IMR-90 (cell line): ENCODE results near the gene ROR2. TPM values are rescaled to one million over a fixed set of nuclear protein-coding genes. Genes with fewer than 3 reads are reported as not detected.

ENCODE experiments used
- ATAC-seq: fragments of 200-7000 bp; cut with Tn5 transposase; 2 replicates; pipeline ENCODE4 v1.9.1; 2020; ENCODE audit warnings: low read depth, mild to moderate bottlenecking, moderate library complexity
- BruUV-seq: library from RNA; stranded (reverse); fragments of 400-500 nt; replicated peaks from 2 replicates; lab custom pipeline; 2021; lab: Mats Ljungman, UMichigan
- CTCF ChIA-PET: fragments of 300-600 bp; formaldehyde crosslinking; extraction: SDS; loops from one replicate; lab custom pipeline; 2021; ENCODE audit warnings: antibody characterized with exemption; lab: Yijun Ruan, JAX
- POLR2A ChIA-PET: fragments of 300-600 bp; sonication (Branson Sonifier 250); formaldehyde crosslinking; loops from one replicate; lab custom pipeline; 2022; ENCODE audit warnings: antibody characterized with exemption; ENCODE audit not compliant: unreplicated experiment; lab: Charles Lee
- DNase-seq: peaks from one replicate; pipeline ENCODE4 v3.0.0; 2013
- H2AFZ ChIP-seq: replicated peaks from 2 replicates; pipeline ENCODE3; 2013; ENCODE audit warnings: low read length, mild to moderate bottlenecking; ENCODE audit not compliant: poor library complexity
- H2AK5ac ChIP-seq: 2 replicates; pipeline ENCODE4 v1.6.1; 2013; ENCODE audit warnings: low read depth, low read length, inconsistent platforms
- H2AK9ac ChIP-seq: replicated peaks from 2 replicates; pipeline ENCODE3; 2013; ENCODE audit warnings: mild to moderate bottlenecking, low read depth, low read length, moderate library complexity; ENCODE audit not compliant: poor library complexity
- H2BK120ac ChIP-seq: 2 replicates; pipeline ENCODE4 v1.6.1; 2013; ENCODE audit warnings: low read depth, low read length, inconsistent platforms
- H2BK15ac ChIP-seq: 3 replicates; pipeline ENCODE4 v1.6.1; 2013; ENCODE audit warnings: low read depth, low read length, inconsistent platforms
- H2BK20ac ChIP-seq: 2 replicates; pipeline ENCODE4 v1.6.1; 2013; ENCODE audit warnings: low read depth, mild to moderate bottlenecking, inconsistent platforms, low read length, moderate library complexity
- H2BK5ac ChIP-seq: 2 replicates; pipeline ENCODE4 v1.6.1; 2013; ENCODE audit warnings: mild to moderate bottlenecking, low read depth, low read length, inconsistent platforms; ENCODE audit not compliant: poor library complexity, severe bottlenecking
- H3K14ac ChIP-seq: replicated peaks from 2 replicates; pipeline ENCODE4 v1.6.1; 2013; ENCODE audit warnings: low read depth, low read length, inconsistent platforms
- H3K18ac ChIP-seq: 2 replicates; pipeline ENCODE4 v1.6.1; 2013; ENCODE audit warnings: low read depth, low read length, control low read depth
- H3K23ac ChIP-seq: 2 replicates; pipeline ENCODE4 v1.6.1; 2013; ENCODE audit warnings: low read depth, low read length, inconsistent platforms
- H3K27ac ChIP-seq: 2 replicates; pipeline ENCODE4 v1.5.1; 2013; ENCODE audit warnings: mild to moderate bottlenecking, control low read depth, low read length; ENCODE audit not compliant: insufficient read depth
- H3K27me3 ChIP-seq: 2 replicates; pipeline ENCODE4 v1.6.1; 2013; ENCODE audit warnings: low read length; ENCODE audit not compliant: control insufficient read depth, insufficient read depth
- H3K36me3 ChIP-seq: 2 replicates; pipeline ENCODE4 v1.6.1; 2013; ENCODE audit warnings: low read length, mixed read lengths; ENCODE audit not compliant: control insufficient read depth, insufficient read depth
- H3K4ac ChIP-seq: 2 replicates; pipeline ENCODE4 v1.6.1; 2013; ENCODE audit warnings: low read depth, low read length, inconsistent platforms
- H3K4me1 ChIP-seq: 2 replicates; pipeline ENCODE4 v1.6.1; 2013; ENCODE audit warnings: low read length, mixed read lengths; ENCODE audit not compliant: control insufficient read depth, insufficient read depth
- H3K4me2 ChIP-seq: 2 replicates; pipeline ENCODE4 v1.6.1; 2013; ENCODE audit warnings: low read depth, mild to moderate bottlenecking, control low read depth, low read length, moderate library complexity
- H3K4me3 ChIP-seq: 2 replicates; pipeline ENCODE4 v1.5.1; 2013; ENCODE audit warnings: low read depth, mild to moderate bottlenecking, control low read depth, low read length, moderate library complexity; ENCODE audit not compliant: insufficient read depth
- H3K56ac ChIP-seq: 2 replicates; pipeline ENCODE4 v1.6.1; 2013; ENCODE audit warnings: low read length, inconsistent platforms; ENCODE audit not compliant: insufficient read depth; ENCODE audit errors: extremely low read depth
- H3K79me1 ChIP-seq, 2 experiments: 2 replicates each; pipeline ENCODE4 v1.6.1; 2013; ENCODE audit warnings: low read length in 2 of 2, inconsistent platforms in 1 of 2, low read depth in 1 of 2
- H3K9ac ChIP-seq: 2 replicates; pipeline ENCODE4 v1.6.1; 2013; ENCODE audit warnings: low read depth, low read length, control low read depth
- H3K9me1 ChIP-seq: 2 replicates; pipeline ENCODE4 v1.6.1; 2013; ENCODE audit warnings: low read length, inconsistent platforms; ENCODE audit not compliant: insufficient read depth
- H3K9me3 ChIP-seq: 2 replicates; pipeline ENCODE4 v1.6.1; 2013; ENCODE audit warnings: low read length; ENCODE audit not compliant: control insufficient read depth, insufficient read depth
- H4K20me1 ChIP-seq: 2 replicates; pipeline ENCODE4 v1.6.1; 2013; ENCODE audit warnings: low read length, inconsistent platforms; ENCODE audit not compliant: insufficient read depth
- H4K5ac ChIP-seq: 2 replicates; pipeline ENCODE4 v1.6.1; 2013; ENCODE audit warnings: mild to moderate bottlenecking, low read depth, low read length, control low read depth
- H4K8ac ChIP-seq, 2 experiments: 2 replicates each; pipeline ENCODE4 v1.6.1; 2013; ENCODE audit warnings: low read depth in 2 of 2, low read length in 2 of 2, control low read depth in 1 of 2, inconsistent platforms in 1 of 2
- H4K91ac ChIP-seq: 2 replicates; pipeline ENCODE4 v1.6.1; 2013; ENCODE audit warnings: low read depth, low read length, inconsistent platforms; ENCODE audit not compliant: insufficient read depth
- BHLHE40 ChIP-seq: fragments of 150-350 bp; IDR thresholded peaks from 2 replicates; pipeline ENCODE4 v1.6.1; 2016; ENCODE audit warnings: mild to moderate bottlenecking, low read depth, low read length
- CEBPB ChIP-seq: IDR thresholded peaks from 2 replicates; pipeline ENCODE4 v1.6.1; 2012; ENCODE audit warnings: low read depth, low read length, improper control_type of control experiment
- WGBS, 2 experiments: methylation state at CpG; one replicate each; pipeline versions ENCODE4 v1.1.5 to v1.1.7; 2013; ENCODE audit warnings: missing lambda C conversion rate in 2 of 2; ENCODE audit not compliant: insufficient read length in 1 of 2; ENCODE audit errors: extremely low coverage in 2 of 2; 5-methylcytosine and 5-hydroxymethylcytosine counted together
- dilution Hi-C: fragments of 300-500 bp; cut with HindIII; formaldehyde crosslinking; loops from one replicate; pipeline ENCODE4 v1.14.3; 2018; ENCODE audit warnings: low sequenced_read_pairs; ENCODE audit not compliant: unreplicated experiment
- in situ Hi-C: fragments of 300-500 bp; cut with MboI; formaldehyde crosslinking; loops from 3 replicates; pipeline ENCODE4 v1.14.3; 2019; ENCODE audit warnings: low sequenced_read_pairs, inconsistent platforms, mixed read lengths
- intact Hi-C: fragments of 100-400 bp; cut with micrococcal nuclease; formaldehyde crosslinking; loops from 2 replicates; pipeline ENCODE4 v1.10.0; 2022
- polyA plus RNA-seq, 3 experiments: library from polyadenylated mRNA; depleted of rRNA; stranded (reverse); fragments of >200 nt; gene quantifications; 2 replicates each; pipeline ENCODE4 v1.2.3, GENCODE V29; 2012; ENCODE audit warnings: low replicate concordance in 1 of 3
- total RNA-seq: library from RNA; depleted of rRNA; stranded (reverse); fragments of >200 nt; gene quantifications from 2 replicates; pipeline ENCODE4 v1.2.3, GENCODE V29; 2012

ROR2 gene
- total and polyA plus RNA-seq, 2 of the 4 experiments (the other 2 are of a cell fraction), result 2.3 to 4.8 TPM

DNA sequence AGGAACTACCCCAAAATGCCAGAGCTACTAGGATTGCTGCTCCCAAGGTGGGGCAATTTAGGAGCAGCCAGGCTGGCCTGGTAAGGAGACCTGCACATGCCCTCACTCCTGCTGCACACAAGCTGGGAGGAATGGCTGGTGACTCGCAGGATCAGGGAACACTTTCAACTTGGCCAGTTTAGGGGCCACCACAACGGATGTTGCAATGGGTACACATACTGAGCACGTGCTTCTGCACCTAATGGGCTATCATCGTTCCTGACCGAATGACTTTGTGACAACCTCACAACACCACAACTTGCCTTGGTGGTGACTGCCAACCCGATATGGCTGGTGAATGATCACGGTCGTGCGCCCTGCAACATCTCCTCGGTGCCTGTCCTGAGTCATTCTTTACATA lies 172.0 kb downstream of the ROR2 start:
- no peak overlapping the region for H3K4me2 ChIP-seq

More for the DNA sequence above, 172.0 kb downstream of the ROR2 start:
- peaks cover 10% of the 10 kb centered on the region for H3K9me1 ChIP-seq
- H2AK5ac ChIP-seq, result peak overlapping the region; percentile 97
- H4K8ac ChIP-seq, result peak overlapping the region; percentile 30 to 77; a peak in 3 of 4 replicates
- H2AK9ac ChIP-seq, result peak overlapping the region; percentile 1
- WGBS, 2 experiments, result 97% methylated on average over 5 of the region's 10 CpGs; no CpG with 5 or more reads in 1 of the 2 experiments
- H3K14ac ChIP-seq, result peak overlapping the region; percentile 67
- H3K27me3 ChIP-seq, result no peaks in the 10 kb centered on the region; the same call in 1 of the 2 replicates
- H2BK15ac ChIP-seq, result peak overlapping the region; percentile 79; the same call in 2 of the 3 replicates
- peak overlapping the region; percentile 91 for H2BK120ac ChIP-seq
- peak overlapping the region; percentile 27; the same call in 1 of the 2 replicates for H3K9ac ChIP-seq
- ATAC-seq (no peak), DNase-seq (peak; percentile 29)
- H4K5ac ChIP-seq, result peak overlapping the region; percentile 65; the same call in 1 of the 2 replicates
- peak overlapping the region; percentile 92 for H3K4ac ChIP-seq
- peaks cover 0 to 6% of the 10 kb centered on the region in 2 experiments; a peak in 1 of 4 replicates for H3K79me1 ChIP-seq
- H2BK5ac ChIP-seq, result no peak overlapping the region
- H3K4me3 ChIP-seq, result no peak overlapping the region
- no peaks in the 10 kb centered on the region; the same call in 1 of the 2 replicates for H4K20me1 ChIP-seq
- intact Hi-C loops, result loop anchor here (5.0 to 10.0 kb wide), 4 partner anchors 39 to 861 kb away; no protein-coding TSS in a partner anchor
- peaks cover 15% of the 10 kb centered on the region; the same call in 1 of the 2 replicates for H3K36me3 ChIP-seq
- ChIA-PET POLR2A (no interaction called here), CTCF (interaction anchor here (1.4 kb wide), 1 partner anchor 172 kb away, joined by 3 read pairs; the partner anchor contains the start of gene ROR2)
- in situ Hi-C loops, result loop anchor here (10.0 kb wide), 1 partner anchor 177 kb away; the partner anchor contains the start of gene ROR2
- H2BK20ac ChIP-seq, result peak overlapping the region; percentile 90
- no peak overlapping the region for H3K56ac ChIP-seq
- BruUV-seq, result no TSS peak
- TF ChIP-seq BHLHE40, result no peak
- TF ChIP-seq CEBPB, result peak; percentile 59
- H4K91ac ChIP-seq, result peak overlapping the region; percentile 80
- peak overlapping the region; percentile 70 for H3K18ac ChIP-seq
- H3K9me3 ChIP-seq, result peaks cover 4% of the 10 kb centered on the region
- H3K23ac ChIP-seq, result peak overlapping the region; percentile 71
- dilution Hi-C loops, result no loop called here
- H3K27ac ChIP-seq, result peak overlapping the region; percentile 77; the same call in 1 of the 2 replicates
- no peak overlapping the region for H2AFZ ChIP-seq
- peaks cover 18% of the 10 kb centered on the region for H3K4me1 ChIP-seq
